Measurements from ENCODE around the gene DBR1.
A peak's percentile ranks its signal among the peaks of the same experiment; 100 is the strongest.

DBR1 gene

DNA sequence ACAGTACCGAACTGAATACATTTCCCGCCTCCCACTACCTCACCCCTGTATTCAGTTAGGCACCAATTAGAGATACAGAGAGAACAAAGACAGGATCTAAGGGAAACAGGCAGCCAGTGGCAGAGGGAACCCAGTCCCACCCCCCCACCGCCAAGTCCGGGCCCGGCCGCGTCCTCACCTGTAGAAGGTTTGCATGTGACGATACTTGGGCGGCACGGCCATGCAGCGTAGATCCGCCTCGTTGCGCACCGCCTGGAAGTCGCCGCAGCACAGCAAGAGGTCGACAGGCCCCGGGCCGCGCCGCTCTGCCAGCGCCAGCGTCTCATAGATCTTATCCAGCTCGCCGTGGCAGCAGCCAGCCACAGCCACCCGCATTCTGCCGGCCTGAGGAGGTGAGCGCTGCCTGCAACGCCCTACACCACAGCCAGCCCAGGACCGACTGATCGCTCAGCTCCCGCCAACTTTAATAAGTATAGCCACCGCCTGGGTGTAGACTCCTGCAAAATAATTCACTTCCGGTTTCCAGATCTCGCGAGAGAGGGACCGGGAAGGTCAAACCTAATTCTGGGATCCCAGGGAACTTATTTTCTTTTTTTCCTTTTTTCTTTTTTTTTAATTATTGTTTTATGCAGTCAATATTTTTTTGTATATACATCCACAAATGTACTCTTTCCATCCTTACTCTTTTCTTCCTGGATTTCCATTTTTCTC lies at the start of gene DBR1:
Gene DBR1, minus strand, starts transcription at position 501 of the 711 bp plus-strand sequence. Its CDS starts 126 bp downstream, at position 375.
- peak; percentile 57 for DNase-seq

DNA sequence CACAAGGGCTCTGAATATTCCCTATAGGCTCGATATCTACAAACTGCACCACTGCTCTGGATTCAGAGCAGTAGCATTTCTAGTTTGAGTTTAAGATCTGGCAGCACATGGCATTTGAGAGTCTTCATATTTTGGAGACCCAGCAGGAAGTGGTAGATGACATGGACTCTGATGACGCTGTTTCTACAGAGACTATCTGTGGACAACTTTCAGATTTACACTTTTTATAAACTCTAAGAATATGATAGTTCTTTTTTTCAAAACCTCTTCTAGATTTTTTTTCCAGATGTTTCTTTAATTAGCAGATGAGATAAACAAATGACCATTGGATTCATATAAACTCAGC lies 48.2 kb upstream of the DBR1 start:
- no peak for DNase-seq

- no peak for DNase-seq
Observed at GRCh38 chr3:138222131-138222941, 47.6 kb upstream of the DBR1 start.

GRCh38 chr3:138220788-138221187 lies 46.1 kb upstream of the DBR1 start:
- no peak for DNase-seq

DNA sequence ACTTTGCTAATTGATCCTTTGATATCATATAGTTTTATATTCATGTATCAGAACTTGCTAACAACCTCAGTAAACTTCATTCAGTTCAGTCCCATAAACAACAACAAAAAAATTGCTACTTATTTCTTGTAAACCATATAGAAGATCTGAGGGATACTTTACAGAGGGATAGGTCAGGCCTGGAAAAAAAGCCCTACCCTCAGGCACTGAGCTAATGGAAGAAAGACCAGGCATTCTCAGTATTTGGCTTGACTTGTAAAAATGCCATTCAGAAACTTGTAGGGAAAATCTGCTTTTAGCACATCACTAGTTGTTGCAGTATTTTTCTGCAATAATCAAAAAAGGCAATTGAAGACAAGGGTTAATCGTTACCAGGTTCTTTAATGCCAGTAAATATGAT lies 45.5 kb upstream of the DBR1 start:
- DNase-seq, result no peak

- DNase-seq, result no peak
Observed at GRCh38 chr3:138219255-138219654, 44.5 kb upstream of the DBR1 start.

GRCh38 chr3:138213398-138214085 lies 38.8 kb upstream of the DBR1 start:
- no peak for DNase-seq

DNA sequence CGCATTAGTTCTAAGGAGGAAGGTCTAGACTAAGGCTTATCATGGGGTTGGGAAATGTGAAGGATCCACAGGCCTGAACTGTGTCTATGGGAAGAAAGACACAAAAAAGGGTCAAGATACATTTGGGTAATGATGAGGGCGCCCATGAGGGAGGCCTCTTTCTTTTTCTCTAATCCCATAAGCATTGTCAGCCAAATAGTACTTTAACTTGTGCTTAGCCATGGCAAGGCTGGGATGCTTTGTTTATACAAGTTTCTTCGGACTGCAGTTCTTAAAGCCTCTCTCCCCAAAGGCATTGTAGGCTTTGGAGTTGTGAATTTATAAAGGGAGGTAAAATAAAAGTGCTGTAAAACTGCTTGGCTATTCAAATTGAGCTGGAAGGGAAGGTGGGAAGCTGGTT lies 35.8 kb upstream of the DBR1 start:
- no peak for DNase-seq

- no peak for DNase-seq
Observed at GRCh38 chr3:138206196-138206595, 31.5 kb upstream of the DBR1 start.

- no peak for DNase-seq
Observed at GRCh38 chr3:138205527-138205926, 30.8 kb upstream of the DBR1 start.

DNA sequence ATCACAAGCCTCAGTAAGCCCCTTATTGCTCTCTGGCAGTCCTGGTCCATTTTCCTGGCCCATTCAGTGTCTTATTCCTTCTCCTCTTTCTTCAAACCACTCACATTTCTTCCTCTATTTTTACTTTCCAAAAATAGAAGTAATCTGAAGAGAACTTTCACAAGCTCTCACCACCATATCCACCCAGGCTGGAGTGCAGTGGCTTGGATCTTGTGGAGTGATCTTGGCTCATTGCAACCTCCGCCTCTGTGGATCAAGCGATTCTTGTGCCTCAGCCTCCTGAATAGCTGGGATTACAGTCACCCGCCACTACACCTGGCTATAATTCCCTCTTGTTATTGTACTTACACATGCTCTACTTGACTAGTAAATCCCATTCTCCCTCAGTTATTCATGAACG lies 29.2 kb upstream of the DBR1 start:
- DNase-seq, result no peak

DNA sequence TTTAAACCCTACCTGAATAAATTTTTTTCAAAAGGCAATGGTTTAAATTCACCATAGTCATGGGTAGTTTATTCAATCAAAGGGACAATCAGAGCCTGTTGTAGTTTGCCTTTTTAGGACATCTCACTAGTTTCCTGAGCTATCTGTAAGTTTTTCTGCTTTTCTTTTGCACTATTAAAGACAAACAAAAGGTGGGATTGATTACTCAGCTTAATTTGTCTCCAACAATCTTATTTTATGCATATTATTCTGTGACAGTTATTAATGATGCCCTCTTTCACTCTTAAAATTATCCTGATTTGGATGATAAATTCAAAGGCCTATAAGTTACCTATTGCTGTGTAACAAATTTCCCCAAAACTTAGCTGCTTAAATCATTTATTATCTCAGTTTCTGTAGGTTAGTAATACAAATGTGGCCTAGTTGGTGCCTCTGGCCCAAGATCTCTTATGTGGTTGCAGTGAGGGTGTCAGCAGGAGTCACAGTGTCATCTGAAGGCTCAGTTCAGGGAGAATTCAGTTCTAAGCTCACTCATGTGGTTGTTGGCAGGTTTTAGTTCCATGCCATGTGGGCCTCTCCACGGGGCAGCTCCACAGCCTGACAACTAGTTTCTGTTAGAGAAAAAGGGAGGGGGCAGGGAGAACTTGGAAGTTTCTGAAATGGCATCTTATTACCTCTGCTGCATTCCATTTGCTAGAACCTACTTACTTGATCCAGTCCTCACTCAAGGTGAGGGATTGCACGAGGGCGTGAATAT lies 28.4 kb upstream of the DBR1 start:
- DNase-seq, result no peak

- DNase-seq, result no peak
Observed at GRCh38 chr3:138200424-138200823, 25.7 kb upstream of the DBR1 start.

DNA sequence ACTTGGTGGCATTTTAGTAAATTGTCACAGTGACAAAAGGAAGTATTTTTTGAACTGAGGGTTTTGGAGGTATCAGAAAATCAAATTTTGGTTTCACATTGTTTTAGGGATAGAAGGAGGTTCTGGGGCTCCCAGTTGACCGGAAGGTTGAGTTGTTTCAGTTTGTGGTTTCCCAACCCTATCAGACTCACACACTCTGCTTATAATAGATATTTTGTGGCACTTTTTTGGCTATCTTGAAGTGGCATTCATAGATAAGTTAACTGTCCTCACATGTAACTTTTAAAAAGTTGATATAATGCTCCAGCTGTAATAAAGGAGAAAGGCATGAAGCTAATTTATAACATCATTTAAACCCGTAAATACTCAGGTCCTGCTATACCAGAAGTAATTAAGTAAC lies 25.1 kb upstream of the DBR1 start:
- DNase-seq, result no peak

GRCh38 chr3:138197524-138197923 lies 22.8 kb upstream of the DBR1 start:
- DNase-seq, result no peak

GRCh38 chr3:138197058-138197457 lies 22.3 kb upstream of the DBR1 start:
- no peak for DNase-seq

DNA sequence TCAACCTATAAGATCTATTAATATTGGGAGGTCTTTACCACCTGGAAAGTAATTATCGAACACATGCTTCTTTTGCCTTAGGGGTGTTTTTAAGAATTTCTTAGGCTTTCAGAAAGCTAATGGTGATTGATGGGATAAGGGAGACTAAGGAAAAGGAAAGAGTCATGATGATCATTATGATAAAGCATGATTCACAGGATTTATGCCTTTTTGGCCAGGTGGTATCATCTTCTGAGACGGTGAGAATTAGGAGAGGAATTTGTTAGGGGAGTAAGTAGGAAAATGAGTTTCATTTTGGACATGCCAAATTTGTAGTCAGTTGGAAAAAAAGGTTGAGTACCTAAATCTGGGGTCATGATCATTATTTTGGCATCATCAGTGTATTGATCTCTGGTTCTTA lies 21.3 kb upstream of the DBR1 start:
- DNase-seq, result no peak

DNA sequence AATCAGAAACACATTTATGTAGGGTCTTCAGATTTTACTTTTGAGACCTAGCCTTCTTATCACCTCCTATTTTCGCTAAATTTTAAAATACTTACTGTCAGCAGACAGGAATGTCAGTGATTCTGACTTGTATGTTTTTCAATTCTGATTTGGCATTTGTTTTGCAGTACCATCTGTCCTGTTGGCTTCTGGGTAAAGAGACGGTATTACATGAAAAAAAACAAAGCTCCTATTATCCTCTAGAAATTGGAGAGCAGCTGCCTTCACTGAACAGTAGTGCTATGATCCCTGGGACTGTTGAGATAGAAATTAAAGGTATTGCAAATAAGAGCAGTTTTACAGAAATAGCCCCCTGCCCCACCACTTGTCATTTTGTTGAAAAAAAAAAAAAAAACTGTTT lies 20.8 kb upstream of the DBR1 start:
- DNase-seq, result no peak

DNA sequence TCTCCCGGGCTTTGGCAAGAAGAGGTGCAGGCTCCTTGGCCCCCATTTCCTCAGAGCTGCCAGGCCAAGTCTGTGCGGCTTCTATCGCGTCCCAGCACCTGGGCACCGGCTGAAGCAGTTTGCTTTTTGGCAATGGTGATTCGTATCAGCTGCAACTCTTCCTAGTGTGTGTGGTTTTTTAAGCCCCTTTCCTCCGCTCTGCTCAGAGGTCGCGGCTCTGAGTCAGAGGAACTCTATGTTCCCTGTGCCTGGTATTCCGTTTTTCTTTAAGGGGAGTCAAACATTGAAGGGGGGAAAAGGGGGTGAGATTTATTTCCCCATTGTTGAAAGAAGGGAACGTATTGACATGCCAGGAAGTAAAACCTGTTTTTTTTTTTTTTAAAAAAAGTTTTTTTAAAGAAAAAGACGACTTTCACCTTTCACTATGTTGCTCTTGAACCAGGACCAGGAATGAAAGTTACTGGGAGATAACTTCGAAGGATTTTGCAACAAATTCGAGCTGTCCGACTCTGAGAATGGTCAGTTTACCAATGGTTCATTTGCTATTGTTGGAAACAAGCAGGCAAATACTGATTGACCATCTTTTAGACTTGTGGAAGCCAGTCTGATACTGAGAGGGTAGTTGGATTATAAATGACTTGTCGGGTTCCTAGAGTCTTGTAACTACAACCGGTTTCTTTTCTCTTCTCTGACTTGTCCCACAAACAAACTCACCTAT lies 13.5 kb upstream of the DBR1 start:
- no peak for DNase-seq

GRCh38 chr3:138187296-138188012 lies 12.7 kb upstream of the DBR1 start, which contains the start of gene ARMC8:
ARMC8 (plus strand) TSS chr3:138187301; CDS start chr3:138187555, 254 bp downstream.
- DNase-seq, result peak; percentile 13

DNA sequence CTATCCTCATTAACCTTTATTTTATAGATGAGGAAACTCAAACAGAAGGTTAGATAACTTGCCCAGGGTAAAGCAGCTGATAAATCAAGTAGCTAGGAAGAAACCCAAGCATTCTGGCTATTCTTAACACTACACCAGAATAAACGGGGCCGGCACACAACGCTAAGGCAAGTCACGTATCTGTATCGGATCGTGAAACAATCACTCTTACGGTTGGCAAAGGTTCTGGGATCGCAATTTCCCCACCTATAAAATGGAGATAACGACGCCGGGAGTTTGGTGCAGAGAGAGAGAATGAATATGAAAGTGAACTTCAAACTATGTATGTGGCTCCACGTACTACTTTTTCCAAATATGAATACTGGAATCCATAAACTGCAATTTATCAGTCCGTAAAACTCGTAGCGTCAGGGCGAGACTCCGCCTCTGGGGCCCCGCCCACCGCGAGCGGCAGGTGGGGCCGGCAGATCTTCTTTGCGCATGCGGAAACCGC lies 12.1 kb upstream of the DBR1 start:
- peak; percentile 85 for DNase-seq

- DNase-seq, result no peak
Observed at GRCh38 chr3:138186221-138186620, 11.5 kb upstream of the DBR1 start.
